GM19467 (cell line): ENCODE data around the gene MYOD1.

Experiments
- ATAC-seq: cut with Tn5 transposase; IDR thresholded peaks from one replicate; pipeline ENCODE4 v1.9.1; 2021; ENCODE audit warnings: mild to moderate bottlenecking, moderate library complexity; ENCODE audit not compliant: unreplicated experiment

MYOD1 gene

GRCh38 chr11:17769218-17769617 is 49.8 kb downstream of the MYOD1 start:
- ATAC-seq: no peak

DNA sequence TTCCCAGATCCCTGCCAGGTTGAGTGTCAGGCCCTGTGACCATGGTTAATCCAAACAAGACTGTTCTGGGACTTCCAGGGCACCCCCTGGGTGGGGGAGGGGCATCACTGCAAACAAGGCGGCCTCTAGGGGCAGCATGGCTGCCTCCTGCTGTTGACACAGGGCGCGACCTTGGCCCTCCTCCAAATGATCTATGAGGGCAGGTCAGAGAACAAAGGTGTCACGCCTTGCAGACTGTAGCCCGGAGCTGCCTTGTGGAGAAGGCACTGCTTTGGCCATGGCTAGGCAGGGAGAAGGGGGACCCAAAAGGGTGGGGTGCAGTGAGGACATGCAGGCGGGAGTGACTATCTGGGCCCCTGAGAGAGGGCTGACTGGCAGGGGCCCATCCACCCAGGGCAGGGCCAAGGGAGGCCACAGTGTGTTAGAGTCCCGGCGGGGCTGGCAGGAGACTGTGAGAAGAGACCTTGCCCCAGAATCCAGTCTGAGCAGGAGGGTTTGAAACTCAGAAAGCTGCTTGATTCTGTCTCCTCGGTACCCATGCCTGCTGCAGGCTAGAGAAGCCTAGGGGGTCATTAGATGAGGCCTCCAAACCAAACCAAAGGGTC is 50.8 kb downstream of the MYOD1 start:
- no peak for ATAC-seq

- ATAC-seq: no peak
Measured at GRCh38 chr11:17770917-17771316, 51.5 kb downstream of the MYOD1 start.

DNA sequence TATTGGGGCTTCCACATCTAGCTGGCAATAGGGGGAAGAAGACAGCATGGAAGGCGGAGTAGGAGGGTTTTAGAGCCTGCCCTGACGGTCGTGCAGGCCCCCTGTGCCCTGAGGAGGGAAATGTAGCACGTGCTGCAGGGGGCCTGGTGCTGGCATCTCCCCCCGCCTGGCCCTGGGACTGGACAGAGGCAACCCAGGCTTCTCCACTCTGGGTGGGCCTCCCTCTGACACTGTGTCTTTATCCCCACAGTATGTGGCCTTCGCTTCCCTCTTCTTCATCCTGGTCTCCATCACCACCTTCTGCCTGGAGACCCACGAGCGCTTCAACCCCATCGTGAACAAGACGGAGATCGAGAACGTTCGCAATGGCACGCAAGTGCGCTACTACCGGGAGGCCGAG is 52.0 kb downstream of the MYOD1 start:
- no peak for ATAC-seq
